Placental pericyte (primary cell): Measurements from ENCODE around the gene CADPS2. TPM values are rescaled to one million over a fixed set of nuclear protein-coding genes. Genes with fewer than 3 reads are reported as not detected.

Experiments used
- small RNA-seq: library from RNA; depleted of rRNA; stranded (forward); fragments of <200 nt; gene quantifications from one replicate; pipeline ENCODE3, GENCODE V24; 2012; ENCODE audit warnings: low replicate concordance
- total RNA-seq: library from RNA; depleted of rRNA; stranded (reverse); fragments of >200 nt; gene quantifications from 2 replicates; pipeline ENCODE4 v1.2.3, GENCODE V29; 2012

Gene CADPS2
- total RNA-seq: 7.7 and 19.9 TPM in 2 replicates

DNA sequence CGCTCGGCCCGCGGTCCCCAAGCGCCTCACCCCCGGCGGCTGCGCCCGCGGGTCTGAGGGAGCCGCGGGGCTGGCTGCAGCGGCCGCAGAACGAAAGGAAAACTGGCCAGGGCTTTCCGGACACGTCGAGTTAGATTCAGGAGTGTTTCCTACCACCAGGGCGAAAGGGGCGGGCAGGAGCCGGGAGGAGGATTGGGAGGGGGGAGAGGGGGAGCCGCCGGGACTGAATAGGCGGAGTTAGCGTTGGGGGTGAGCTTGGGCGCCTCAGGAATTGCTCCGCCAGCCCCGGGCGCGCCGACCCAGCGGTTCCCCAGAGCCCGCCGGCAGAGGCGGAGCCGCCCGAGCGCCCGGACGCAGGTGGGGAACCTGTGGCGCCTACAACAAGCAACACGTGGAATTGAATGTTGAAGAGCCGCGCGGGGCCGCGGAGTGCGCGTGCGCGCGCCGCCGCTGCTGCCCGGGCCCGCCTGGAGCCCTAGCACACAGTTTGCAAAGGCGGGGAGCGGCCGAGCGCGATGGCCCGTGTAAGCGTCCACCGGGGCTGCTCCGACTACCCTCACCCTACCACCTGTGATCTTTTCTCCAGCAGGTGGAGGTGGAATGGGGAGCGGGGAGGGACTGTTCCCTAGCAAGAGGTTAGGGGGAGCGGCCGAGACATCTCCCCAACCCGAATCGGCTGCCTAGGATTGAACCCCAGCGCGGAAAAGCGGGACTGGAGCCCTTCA lies at the start of gene CADPS2:
CADPS2 (minus strand) TSS at position 104 of the 725 bp plus-strand sequence. CDS start 123 bp downstream, outside the sequence.

DNA sequence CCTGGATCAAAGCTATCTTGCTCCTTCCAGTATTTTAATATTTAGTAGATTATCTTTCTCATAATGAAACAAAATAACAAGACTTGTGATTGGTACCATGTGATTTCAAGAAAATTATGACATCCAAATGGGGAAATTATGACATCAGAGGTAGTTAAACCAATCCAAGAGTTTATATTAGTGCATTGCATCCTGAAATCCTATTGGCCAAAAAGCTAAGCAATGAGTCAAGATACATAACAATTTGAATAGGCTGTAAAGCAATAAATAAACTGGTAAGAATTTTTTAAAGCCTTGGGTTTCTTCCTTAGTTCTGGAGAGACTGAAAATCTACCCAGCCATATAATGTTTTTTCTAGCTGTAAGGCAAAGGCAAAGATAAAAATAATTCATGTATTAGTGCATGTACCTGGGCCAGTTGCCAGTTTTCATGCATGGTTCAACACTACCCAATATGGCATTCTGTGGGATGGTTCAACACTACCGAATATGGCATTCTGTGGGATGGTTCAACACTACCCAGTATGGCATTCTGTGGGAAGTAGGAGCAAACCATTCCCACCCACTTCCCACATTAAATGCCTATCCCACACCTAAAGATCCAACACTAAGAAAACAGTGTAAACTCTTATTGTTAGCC lies 183.3 kb downstream of the CADPS2 start, which contains the start of gene RNF148:
RNF148 (minus strand) TSS at position 51 of the 639 bp plus-strand sequence. CDS start 172 bp downstream, outside the sequence.

DNA sequence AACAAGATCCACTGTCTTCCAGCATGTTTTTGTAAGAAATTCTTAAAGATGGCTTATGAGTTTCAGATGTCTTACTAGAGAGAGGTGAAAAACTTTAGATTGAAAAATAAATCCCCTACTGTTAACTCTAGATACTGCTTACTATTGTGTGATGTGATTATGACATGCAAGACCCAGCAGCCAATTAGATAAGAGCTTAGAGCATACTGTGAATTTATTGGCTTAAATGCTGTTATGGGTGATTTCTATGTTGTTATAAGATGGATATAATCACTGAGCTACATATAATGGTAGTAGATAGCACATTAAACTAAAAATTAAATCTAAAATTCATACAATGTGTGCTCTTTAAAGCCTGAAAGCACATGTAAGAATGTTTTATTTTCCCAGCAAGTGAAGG lies 187.2 kb downstream of the CADPS2 start, which contains the start of gene RNF133:
RNF133 (minus strand) TSS at position 101 of the 400 bp plus-strand sequence. CDS start 199 bp downstream, outside the sequence.

DNA sequence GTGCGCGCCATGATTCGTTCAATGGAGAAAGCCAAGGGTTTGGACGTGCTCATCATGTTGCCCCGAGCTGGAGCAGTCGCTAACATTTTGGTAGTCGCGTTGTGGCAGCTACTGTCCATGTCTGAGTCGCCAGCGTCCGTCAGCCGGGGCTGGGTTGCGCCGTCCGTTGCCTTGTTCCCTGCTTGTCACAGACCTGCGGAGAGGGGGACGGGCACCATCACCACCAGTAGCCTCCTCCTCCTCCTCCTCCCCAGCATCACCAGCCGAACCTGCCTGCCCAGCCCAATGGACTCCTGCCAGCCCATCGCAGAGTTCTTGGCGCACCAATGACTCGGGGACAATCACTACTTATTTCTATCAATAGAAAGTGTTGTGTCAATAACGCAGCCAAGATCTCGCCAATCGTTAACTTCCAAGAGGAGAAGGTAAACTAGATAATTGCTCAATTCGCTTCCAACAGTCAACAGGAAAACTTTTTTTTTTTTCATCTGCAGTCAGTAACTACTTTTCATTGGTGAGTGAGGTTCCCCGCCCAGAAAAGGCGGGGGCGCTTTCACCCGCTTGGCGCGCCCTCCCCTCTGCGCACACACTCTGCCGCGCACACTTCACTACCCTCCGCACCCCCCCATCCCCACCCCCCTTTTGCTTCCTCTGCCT lies 581.8 kb downstream of the CADPS2 start, which contains the start of gene FEZF1:
FEZF1 (minus strand) TSS at position 432 of the 657 bp plus-strand sequence; CDS start at position 119, 313 bp downstream.

Small RNA genes within 50 kb of the gene (small RNA-seq; reads per million reads assigned to genes)
- not detected for gene AC006463.1

Other genes with a start within 250 kb of the CADPS2 start
- 0.43 and 0.44 TPM in 2 replicates for gene RNF133, start 187.3 kb downstream of the CADPS2 start, total RNA-seq
- gene RNF148, start 183.5 kb downstream of the CADPS2 start, total RNA-seq: 0.72 and 1.5 TPM in 2 replicates
- not detected in 2 replicates for gene TAS2R16, start 109.2 kb upstream of the CADPS2 start, total RNA-seq